T-cell (primary cell): ENCODE results near the gene KATNB1. TPM values are rescaled to one million over a fixed set of nuclear protein-coding genes. Genes with fewer than 3 reads are reported as not detected.

ENCODE experiments used
- ATAC-seq, 4 experiments: fragments of 200-7000 bp in 3 of 4; fragments of 150-1000 bp in 1 of 4; cut with Tn5 transposase; replicated peaks in 1 of 4; 1 replicate in 3 of 4; 2 replicates in 1 of 4; pipeline ENCODE4 v1.10.0; 2021; ENCODE audit warnings: moderate library complexity in 3 of 4, mild to moderate bottlenecking in 2 of 4, moderate number of reproducible peaks in 1 of 4
- CTCF ChIA-PET, 2 donors: fragments of 300-600 bp; sonication (Branson Sonifier 250); formaldehyde crosslinking; loops; one replicate each; lab custom pipeline; 2022; ENCODE audit warnings: antibody characterized with exemption in 2 of 2; lab: Charles Lee
- POLR2A ChIA-PET, 2 donors: fragments of 300-600 bp; sonication (Branson Sonifier 250); formaldehyde crosslinking; loops; one replicate each; lab custom pipeline; 2022; ENCODE audit warnings: antibody characterized with exemption in 2 of 2; lab: Charles Lee
- DNase-seq, 35 experiments: peaks; one replicate each; pipeline versions ENCODE4 v3.0.0 to v3.0.0-alpha.2; 2013 to 2023
- H3K27ac ChIP-seq: one replicate; pipeline ENCODE4 v1.5.1; 2013; ENCODE audit warnings: low read length
- H3K27me3 ChIP-seq, 2 experiments: replicated peaks in 1 of 2; 1 replicate in 1 of 2; 2 replicates in 1 of 2; pipeline versions ENCODE4 v1.6.1 to v1.7.0; 2013; ENCODE audit warnings: low read length in 1 of 2, mixed read lengths in 1 of 2; ENCODE audit not compliant: control insufficient read depth in 2 of 2, insufficient read depth in 2 of 2; ENCODE audit errors: extremely low read depth in 1 of 2
- H3K36me3 ChIP-seq, 2 donors: 1 replicate in 1 of 2; 2 replicates in 1 of 2; pipeline versions ENCODE4 v1.6.1 to v1.7.0; 2013; ENCODE audit warnings: low read length in 1 of 2; ENCODE audit not compliant: control insufficient read depth in 2 of 2, insufficient read depth in 1 of 2; ENCODE audit errors: extremely low read depth in 1 of 2
- H3K4me1 ChIP-seq, 2 experiments: 1 replicate in 1 of 2; 2 replicates in 1 of 2; pipeline versions ENCODE4 v1.6.1 to v1.7.0; 2013; ENCODE audit warnings: low read length in 2 of 2, mixed read lengths in 1 of 2; ENCODE audit not compliant: insufficient read depth in 2 of 2, control insufficient read depth in 1 of 2; ENCODE audit errors: extremely low read depth in 1 of 2
- H3K4me3 ChIP-seq, 2 donors: 1 replicate in 1 of 2; 2 replicates in 1 of 2; pipeline versions ENCODE4 v1.5.1 to v1.7.0; 2013; ENCODE audit warnings: mild to moderate bottlenecking in 2 of 2, low read length in 1 of 2, moderate library complexity in 1 of 2; ENCODE audit not compliant: control insufficient read depth in 1 of 2; ENCODE audit errors: extremely low read depth in 1 of 2
- H3K9me3 ChIP-seq: 2 replicates; pipeline ENCODE4 v1.7.0; 2013
- H3K27ac Mint-ChIP-seq, 2 donors: one replicate each; pipeline ENCODE4 v1.8.0; 2020 to 2021; ENCODE audit warnings: mild to moderate bottlenecking in 2 of 2, mixed read lengths in 2 of 2
- H3K27me3 Mint-ChIP-seq, 2 donors: one replicate each; pipeline ENCODE4 v1.8.0; 2021 to 2022; ENCODE audit warnings: mixed read lengths in 2 of 2
- H3K36me3 Mint-ChIP-seq: one replicate; pipeline ENCODE4 v1.8.0; 2021; ENCODE audit warnings: mixed read lengths
- H3K4me1 Mint-ChIP-seq, 3 donors: one replicate each; pipeline ENCODE4 v1.8.0; 2020 to 2022; ENCODE audit warnings: mixed read lengths in 3 of 3, mild to moderate bottlenecking in 1 of 3
- H3K4me3 Mint-ChIP-seq, 3 donors: one replicate each; pipeline ENCODE4 v1.8.0; 2020 to 2022; ENCODE audit warnings: mild to moderate bottlenecking in 3 of 3, mixed read lengths in 3 of 3, moderate library complexity in 3 of 3
- H3K9me3 Mint-ChIP-seq, 3 donors: one replicate each; pipeline ENCODE4 v1.8.0; 2020 to 2022; ENCODE audit warnings: mixed read lengths in 3 of 3
- WGBS: methylation state at CpG from one replicate; pipeline ENCODE4 v1.1.5; 2013; ENCODE audit warnings: missing lambda C conversion rate; ENCODE audit not compliant: insufficient coverage; 5-methylcytosine and 5-hydroxymethylcytosine counted together
- total RNA-seq, 35 experiments: library from RNA in 6 of 35; stranded (reverse) in 6 of 35; fragments of 120-200 nt in 1 of 35; gene quantifications; one replicate each; pipeline versions ENCODE4 v1.2.1 to v1.2.4 and lab custom pipeline; 2013 to 2026

The KATNB1 gene
- total RNA-seq, 5 donors from 2014 or later (not counting 1 experiment from before 2014, with no cell fraction given): 23.0 to 28.0 (median 25.5) TPM

- Histone ChIP-seq H3K9me3 (no peaks in the 10 kb centered on the region), H3K4me3 (no peak overlapping the region), H3K27ac (no peak overlapping the region), H3K36me3 (no peaks in the 10 kb centered on the region), H3K4me1 (no peaks in the 10 kb centered on the region), H3K27me3 (peaks cover 0 to 32% of the 10 kb centered on the region in 2 experiments)
- 86% methylated on average over 1 of the region's 2 CpGs for WGBS
- no peak overlapping the region for H3K27ac Mint-ChIP-seq
- H3K4me1 Mint-ChIP-seq: no peaks in the 10 kb centered on the region
- ChIA-PET POLR2A (no interaction called here), CTCF (no interaction called here)
- H3K36me3 Mint-ChIP-seq: no peaks in the 10 kb centered on the region
- DNase-seq: no peak
- peaks cover 0 to 4% of the 10 kb centered on the region in 2 donors for H3K27me3 Mint-ChIP-seq
- H3K4me3 Mint-ChIP-seq: no peak overlapping the region
- no peaks in the 10 kb centered on the region for H3K9me3 Mint-ChIP-seq
- no peak for ATAC-seq
Observed at GRCh38 chr16:57722210-57722499, 13.4 kb upstream of the KATNB1 start.

GRCh38 chr16:57722651-57723050, 12.9 kb upstream of the KATNB1 start:
- peaks cover 0 to 4% of the 10 kb centered on the region in 2 donors for H3K27me3 Mint-ChIP-seq
- H3K4me3 Mint-ChIP-seq: no peak overlapping the region
- H3K27ac Mint-ChIP-seq: no peak overlapping the region
- no peak overlapping the region for H3K4me3 ChIP-seq
- ATAC-seq: no peak
- 89% methylated on average over 4 of the region's 11 CpGs for WGBS
- ChIA-PET POLR2A (no interaction called here), CTCF (no interaction called here)
- H3K27me3 ChIP-seq: peaks cover 0 to 32% of the 10 kb centered on the region in 2 experiments
- no peak overlapping the region for H3K27ac ChIP-seq
- no peaks in the 10 kb centered on the region for H3K4me1 Mint-ChIP-seq
- no peaks in the 10 kb centered on the region for H3K36me3 ChIP-seq
- no peaks in the 10 kb centered on the region for H3K9me3 Mint-ChIP-seq
- no peaks in the 10 kb centered on the region for H3K4me1 ChIP-seq
- no peak for DNase-seq
- no peaks in the 10 kb centered on the region for H3K9me3 ChIP-seq
- no peaks in the 10 kb centered on the region for H3K36me3 Mint-ChIP-seq

GRCh38 chr16:57723170-57723569, 12.4 kb upstream of the KATNB1 start:
- peaks cover 0 to 4% of the 10 kb centered on the region in 2 donors for H3K27me3 Mint-ChIP-seq
- DNase-seq (no peak), ATAC-seq (no peak)
- Histone ChIP-seq H3K4me3 (no peak overlapping the region), H3K36me3 (no peaks in the 10 kb centered on the region), H3K9me3 (no peaks in the 10 kb centered on the region), H3K4me1 (no peaks in the 10 kb centered on the region), H3K27me3 (peaks cover 0 to 28% of the 10 kb centered on the region in 2 experiments), H3K27ac (no peak overlapping the region)
- H3K4me1 Mint-ChIP-seq: no peaks in the 10 kb centered on the region
- 87% methylated on average over 6 of the region's 7 CpGs for WGBS
- no peaks in the 10 kb centered on the region for H3K9me3 Mint-ChIP-seq
- H3K4me3 Mint-ChIP-seq: no peak overlapping the region
- no peaks in the 10 kb centered on the region for H3K36me3 Mint-ChIP-seq
- POLR2A ChIA-PET: no interaction called here
- H3K27ac Mint-ChIP-seq: no peak overlapping the region
- CTCF ChIA-PET: interaction anchor here in 1 of 2 donors (0.5 kb wide), 1 partner anchor 19 kb away, joined by 3 read pairs; no protein-coding TSS in a partner anchor

GRCh38 chr16:57724531-57724930, 11.0 kb upstream of the KATNB1 start:
- Histone ChIP-seq H3K9me3 (no peaks in the 10 kb centered on the region), H3K4me1 (no peaks in the 10 kb centered on the region), H3K4me3 (no peak overlapping the region), H3K27me3 (peaks cover 0 to 21% of the 10 kb centered on the region in 2 experiments), H3K27ac (no peak overlapping the region), H3K36me3 (no peaks in the 10 kb centered on the region)
- CTCF ChIA-PET: no interaction called here
- H3K4me3 Mint-ChIP-seq: no peak overlapping the region
- H3K4me1 Mint-ChIP-seq: no peaks in the 10 kb centered on the region
- H3K27ac Mint-ChIP-seq: no peak overlapping the region
- POLR2A ChIA-PET: no interaction called here
- no peaks in the 10 kb centered on the region for H3K36me3 Mint-ChIP-seq
- WGBS: 74% methylated on average over 15 of the region's 15 CpGs
- peaks cover 0 to 4% of the 10 kb centered on the region in 2 donors for H3K27me3 Mint-ChIP-seq
- no peaks in the 10 kb centered on the region for H3K9me3 Mint-ChIP-seq
- ATAC-seq: no peak
- no peak for DNase-seq

DNA sequence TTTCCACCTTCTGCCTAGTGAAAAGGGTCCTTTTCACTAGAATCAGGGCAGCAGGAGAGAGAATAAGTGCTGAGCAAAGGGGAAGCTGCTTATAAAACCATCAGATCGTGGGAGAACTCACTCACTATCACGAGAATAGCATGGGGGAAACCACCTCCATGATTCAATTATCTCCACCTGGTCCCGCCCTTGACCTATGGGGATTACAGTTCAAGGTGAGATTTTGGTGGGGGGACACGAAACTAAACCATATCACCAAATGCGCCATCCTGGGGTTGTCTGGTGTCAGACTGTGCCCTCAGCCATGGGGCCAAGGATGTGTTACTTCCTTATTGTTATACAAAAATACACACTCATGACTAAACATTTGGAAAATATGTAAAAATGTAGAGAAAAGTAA, 10.4 kb upstream of the KATNB1 start:
- no peak for DNase-seq
- Mint-ChIP-seq H3K4me1 (no peaks in the 10 kb centered on the region), H3K27ac (no peak overlapping the region), H3K36me3 (no peaks in the 10 kb centered on the region), H3K4me3 (no peak overlapping the region), H3K9me3 (no peaks in the 10 kb centered on the region), H3K27me3 (peaks cover 0 to 4% of the 10 kb centered on the region in 2 donors)
- Histone ChIP-seq H3K9me3 (no peaks in the 10 kb centered on the region), H3K4me3 (no peak overlapping the region), H3K36me3 (no peaks in the 10 kb centered on the region), H3K4me1 (no peaks in the 10 kb centered on the region), H3K27me3 (peaks cover 0 to 21% of the 10 kb centered on the region in 2 experiments), H3K27ac (no peak overlapping the region)
- no CpG with 5 or more reads among the region's 5 CpGs for WGBS
- no peak for ATAC-seq
- ChIA-PET POLR2A (no interaction called here), CTCF (no interaction called here)

DNA sequence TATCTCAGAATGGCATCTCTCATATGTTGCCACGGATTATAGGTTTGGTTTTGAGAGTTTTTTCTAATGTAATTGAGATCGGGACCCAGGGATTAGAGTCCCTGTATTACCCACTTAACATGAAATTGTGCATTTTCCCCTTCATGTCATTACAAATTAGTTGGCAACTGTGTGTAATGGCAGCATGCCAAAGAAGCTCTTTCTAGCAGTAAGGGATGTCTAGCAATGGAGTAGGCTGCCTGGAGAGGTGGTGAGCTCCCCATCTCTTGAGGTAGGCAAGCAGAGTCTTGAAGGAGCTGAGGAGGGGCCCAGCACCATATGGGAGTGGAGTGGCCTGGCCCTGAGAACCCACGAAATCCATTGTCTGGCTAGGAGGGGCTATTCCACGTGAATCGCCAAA, 10.0 kb upstream of the KATNB1 start:
- CTCF ChIA-PET: interaction anchor here in 1 of 2 donors (0.6 kb wide), 1 partner anchor 141 kb away, joined by 3 read pairs; no protein-coding TSS in a partner anchor
- no peak overlapping the region for H3K4me3 Mint-ChIP-seq
- POLR2A ChIA-PET: interaction anchor here in 1 of 2 donors (0.8 kb wide), 1 partner anchor 246 kb away, joined by 3 read pairs; no protein-coding TSS in a partner anchor

More for the DNA sequence above, 10.0 kb upstream of the KATNB1 start:
- Histone ChIP-seq H3K4me3 (no peak overlapping the region), H3K27me3 (peaks cover 0 to 21% of the 10 kb centered on the region in 2 experiments), H3K27ac (no peak overlapping the region), H3K36me3 (no peaks in the 10 kb centered on the region), H3K4me1 (no peaks in the 10 kb centered on the region), H3K9me3 (no peaks in the 10 kb centered on the region)
- Mint-ChIP-seq H3K27me3 (peaks cover 0 to 4% of the 10 kb centered on the region in 2 donors), H3K9me3 (no peaks in the 10 kb centered on the region), H3K27ac (no peak overlapping the region), H3K4me1 (no peaks in the 10 kb centered on the region), H3K36me3 (no peaks in the 10 kb centered on the region)
- DNase-seq (no peak), ATAC-seq (no peak)
- WGBS: 79% methylated on average over 3 of the region's 5 CpGs
